GM15510 (cell line): ENCODE data around the gene CKAP2L.

ENCODE experiments used
- POLR2A ChIP-seq: IDR thresholded peaks from 3 replicates; pipeline ENCODE4 v1.6.1; 2011; ENCODE audit warnings: borderline replicate concordance; ENCODE audit not compliant: insufficient read length; ENCODE audit errors: extremely low read depth

Gene CKAP2L

GRCh38 chr2:112779598-112779997 is 15.2 kb upstream of the CKAP2L start:
- no peak for TF ChIP-seq POLR2A

- no peak for TF ChIP-seq POLR2A
Measured at GRCh38 chr2:112777036-112777435, 12.6 kb upstream of the CKAP2L start.

DNA sequence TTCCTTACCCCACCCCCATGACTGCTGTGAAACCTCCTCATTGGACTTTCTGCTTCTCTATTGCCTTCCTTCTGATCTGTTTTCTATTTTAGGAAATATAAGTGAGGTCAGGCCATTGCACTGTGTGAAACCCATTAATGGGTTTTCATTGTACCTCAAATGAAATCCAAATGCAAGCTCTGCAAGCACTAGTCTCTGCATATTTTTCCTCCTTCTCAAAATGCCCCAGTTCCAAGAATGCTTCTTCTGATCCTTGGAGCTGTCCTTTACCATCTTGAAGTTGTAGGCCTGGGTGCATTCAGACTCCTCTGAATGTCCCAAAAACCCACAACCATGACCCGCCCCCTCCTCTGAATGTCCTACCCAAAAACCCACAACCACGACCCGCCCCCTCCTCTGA is 11.7 kb upstream of the CKAP2L start:
- TF ChIP-seq POLR2A: no peak

GRCh38 chr2:112774536-112775285 is 10.3 kb upstream of the CKAP2L start:
- TF ChIP-seq POLR2A: no peak

DNA sequence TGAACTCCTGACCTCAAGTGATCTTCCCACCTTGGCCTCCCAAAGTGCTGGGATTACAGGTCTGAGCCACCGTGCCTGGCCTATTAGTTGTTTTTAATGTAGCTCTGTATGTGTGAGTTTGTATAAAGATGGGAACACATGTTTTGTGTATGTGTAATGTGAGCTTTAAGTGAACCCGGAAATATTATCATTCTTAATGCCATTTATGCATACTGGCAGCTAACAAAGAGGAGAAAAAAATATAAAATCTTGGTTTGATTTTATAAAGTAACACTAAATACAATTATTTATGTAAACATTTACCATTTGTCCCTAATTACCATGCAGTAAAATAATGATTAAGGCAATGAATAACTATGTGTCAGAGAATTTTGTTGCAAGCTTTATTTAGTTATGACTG is 9.1 kb upstream of the CKAP2L start:
- no peak for TF ChIP-seq POLR2A

GRCh38 chr2:112772911-112773475 is 8.6 kb upstream of the CKAP2L start:
- TF ChIP-seq POLR2A: no peak

DNA sequence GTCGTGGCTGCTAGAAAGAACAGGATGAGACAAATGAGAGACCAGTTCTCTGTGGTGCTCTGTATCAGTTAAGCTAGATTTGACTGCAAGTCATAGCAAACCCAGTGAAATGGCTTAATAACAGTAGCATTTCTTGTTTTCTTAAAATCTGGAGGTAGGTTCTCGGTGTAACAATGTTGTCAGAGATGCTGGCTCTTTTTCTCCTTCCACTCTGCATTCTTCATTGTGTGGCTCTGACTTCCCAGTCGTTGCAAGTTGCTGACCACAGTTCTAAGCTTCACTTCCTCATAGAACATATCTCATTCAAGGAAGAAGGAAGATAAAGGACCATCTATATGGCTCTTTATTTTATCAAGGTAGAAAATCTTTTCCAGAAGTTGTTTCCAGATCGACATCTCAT is 7.9 kb upstream of the CKAP2L start:
- no peak for TF ChIP-seq POLR2A

- TF ChIP-seq POLR2A: no peak
Measured at GRCh38 chr2:112768432-112768831, 4.0 kb upstream of the CKAP2L start.

DNA sequence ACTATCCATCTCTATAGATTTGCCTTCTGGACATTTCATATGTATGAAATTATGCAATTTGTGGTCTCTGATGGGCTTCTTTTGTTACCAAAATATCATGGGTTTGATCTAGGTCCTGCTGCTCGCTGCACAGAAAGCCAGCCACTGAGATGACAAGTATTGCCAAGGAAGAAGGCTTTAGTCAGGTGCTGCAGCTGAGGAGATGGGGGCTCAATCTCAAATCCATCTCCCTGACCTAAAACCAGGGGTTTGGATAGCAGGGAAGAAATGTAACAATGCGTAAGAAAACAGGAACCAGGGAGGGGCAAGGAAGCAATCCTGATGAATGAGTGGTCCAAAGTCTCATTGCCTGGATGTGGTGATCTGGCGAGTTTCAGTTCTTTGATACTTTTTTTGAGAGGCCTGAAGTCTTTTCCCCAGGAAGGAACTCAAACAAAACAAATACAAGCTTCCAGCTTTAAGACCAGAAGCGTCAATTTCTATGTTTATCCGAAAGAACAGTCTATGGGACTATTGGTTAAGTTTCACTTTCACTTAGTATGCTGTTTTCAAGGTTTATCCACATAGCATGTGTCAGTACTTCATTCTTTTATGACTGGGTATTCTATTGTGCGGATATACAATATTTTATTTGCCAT is 3.4 kb upstream of the CKAP2L start:
- no peak for TF ChIP-seq POLR2A

GRCh38 chr2:112765251-112765650 is 842 bp upstream of the CKAP2L start:
- no peak for TF ChIP-seq POLR2A

- TF ChIP-seq POLR2A: no peak
Measured at GRCh38 chr2:112762276-112762675, 2.1 kb downstream of the CKAP2L start.

DNA sequence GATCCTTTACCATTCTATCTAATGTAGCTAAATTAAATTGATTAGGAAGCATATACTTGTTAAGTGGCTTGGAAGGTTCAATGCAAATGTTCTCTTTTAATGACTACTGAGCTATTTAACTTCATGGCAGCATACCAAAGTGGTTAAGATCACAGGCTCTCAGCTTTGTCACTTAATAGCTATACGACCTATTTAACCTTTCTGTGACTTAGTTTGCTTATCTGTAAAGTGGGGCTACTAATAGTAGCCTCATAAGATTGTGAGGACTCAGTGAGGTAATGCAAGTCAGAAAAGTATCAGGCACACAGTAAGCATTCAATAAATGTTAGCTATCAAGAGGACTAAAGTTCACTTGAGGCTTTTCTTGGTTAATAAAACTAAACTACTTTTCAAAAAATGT is 4.3 kb downstream of the CKAP2L start:
- TF ChIP-seq POLR2A: no peak

DNA sequence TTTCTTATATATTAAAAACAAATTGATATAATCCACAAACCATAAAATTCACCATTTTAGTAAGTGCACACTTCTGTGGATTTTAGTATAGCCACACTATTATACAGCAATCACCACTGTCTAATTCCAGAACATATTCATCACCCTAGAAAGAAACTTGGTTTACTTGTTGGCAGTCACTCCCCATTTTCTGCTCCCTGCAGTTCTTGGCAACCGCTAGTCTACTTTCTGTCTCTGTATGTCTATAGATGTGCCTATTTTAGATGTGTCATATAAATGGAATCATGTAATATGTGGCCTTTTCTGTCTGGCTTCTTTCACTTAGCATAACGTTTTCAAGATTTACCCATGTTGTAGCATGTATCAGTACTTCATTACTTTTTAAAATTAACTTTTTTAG is 5.7 kb downstream of the CKAP2L start:
- no peak for TF ChIP-seq POLR2A

DNA sequence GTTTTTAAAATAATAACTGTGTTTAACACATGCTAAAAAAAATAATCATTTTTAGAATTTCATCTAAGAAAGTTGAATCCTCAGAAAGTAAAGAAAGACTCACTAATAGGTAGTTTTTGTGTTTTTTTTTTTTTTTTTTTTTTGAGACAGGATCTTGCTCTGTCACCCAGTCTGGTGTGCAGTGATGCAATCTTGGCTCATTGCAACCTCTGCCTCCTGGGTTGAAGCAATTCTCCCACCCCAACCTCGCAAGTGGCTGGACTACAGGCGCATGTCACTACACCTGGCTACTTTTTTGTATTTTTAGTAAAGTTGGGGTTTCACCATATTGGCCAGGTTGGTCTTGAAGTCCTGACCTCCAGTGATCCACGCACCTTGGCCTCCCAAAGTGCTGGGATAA is 7.1 kb downstream of the CKAP2L start:
- TF ChIP-seq POLR2A: no peak

DNA sequence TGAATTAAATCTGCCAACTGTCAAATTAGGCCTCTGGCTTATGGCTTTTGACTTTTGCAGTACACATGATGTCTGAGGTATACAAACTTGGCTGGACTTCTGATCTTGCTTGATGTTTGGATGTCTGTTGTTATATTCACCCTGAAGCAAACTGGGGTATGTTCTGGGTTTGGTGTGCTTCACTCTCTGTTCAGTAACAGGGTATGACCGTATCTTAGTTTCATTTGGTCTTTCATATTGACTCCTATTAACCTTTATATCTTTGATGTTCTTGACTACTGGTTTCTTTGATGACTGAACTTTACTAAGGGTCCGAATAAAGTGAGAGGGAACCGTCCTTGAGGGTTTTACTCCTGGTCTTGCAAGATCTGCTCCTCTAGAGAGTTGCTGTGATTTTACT is 8.2 kb downstream of the CKAP2L start:
- no peak for TF ChIP-seq POLR2A

DNA sequence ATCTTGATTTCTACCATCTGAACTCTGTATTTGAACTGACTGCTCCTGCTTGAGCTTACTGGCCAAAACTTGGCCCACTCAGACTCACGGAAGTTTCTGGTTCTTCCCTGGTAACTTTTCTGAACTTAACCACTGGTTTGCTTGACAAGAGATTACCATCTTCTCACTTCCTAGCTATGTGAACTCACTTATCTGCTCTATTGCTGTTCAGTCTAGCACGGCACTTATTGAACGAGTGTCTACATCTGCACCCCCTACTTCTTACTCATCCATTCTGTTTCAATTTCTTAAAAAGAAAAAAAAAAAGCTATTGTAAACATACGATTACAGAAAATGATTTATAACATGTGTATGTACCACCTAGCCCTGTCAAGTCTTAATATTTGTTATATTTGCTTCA is 9.0 kb downstream of the CKAP2L start:
- no peak for TF ChIP-seq POLR2A

- TF ChIP-seq POLR2A: no peak
Measured at GRCh38 chr2:112754564-112754963, 9.8 kb downstream of the CKAP2L start.

DNA sequence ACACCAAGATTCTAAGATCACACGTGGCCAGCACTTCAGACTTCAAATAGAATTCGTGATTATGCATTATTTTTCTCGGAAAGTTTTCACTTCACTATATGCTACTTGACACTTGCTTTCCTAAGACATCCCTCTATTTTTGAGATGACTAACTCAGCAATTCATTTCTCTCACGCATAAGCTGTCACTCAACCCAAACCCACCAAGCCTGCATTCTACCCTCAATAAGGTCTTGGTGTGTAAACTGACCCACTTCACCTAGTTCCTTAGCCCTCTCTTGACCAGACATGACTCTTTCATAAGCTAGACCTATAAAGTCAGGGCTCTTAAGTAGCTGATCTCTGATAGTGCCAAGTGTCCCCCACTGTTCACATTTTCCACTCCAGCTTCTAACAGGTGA is 11.7 kb downstream of the CKAP2L start:
- no peak for TF ChIP-seq POLR2A
